Activated CD8-positive, alpha-beta memory T cell treated with anti-CD3 and anti-CD28 coated beads for 4 hours (primary cell): Measurements from ENCODE around the gene HLA-DOA.

Experiments
- DNase-seq, 2 donors: peaks; one replicate each; pipeline ENCODE4 v3.0.0-alpha.2; 2020; ENCODE audit warnings: low read depth in 2 of 2

HLA-DOA gene

GRCh38 chr6:33008944-33009861 lies at the start of gene HLA-DOA:
Gene HLA-DOA, minus strand, starts transcription at chr6:33009591.
- peak; percentile 16 to 22 for DNase-seq

GRCh38 chr6:33057222-33058150 lies 48.1 kb upstream of the HLA-DOA start:
- no peak for DNase-seq

GRCh38 chr6:33053230-33053629 lies 43.8 kb upstream of the HLA-DOA start:
- DNase-seq: no peak

- no peak for DNase-seq
These were observed 43.2 kb upstream of the HLA-DOA start for GRCh38 chr6:33052627-33053026.

GRCh38 chr6:33050014-33050810 lies 40.8 kb upstream of the HLA-DOA start:
- DNase-seq: no peak

GRCh38 chr6:33049323-33050013 lies 40.1 kb upstream of the HLA-DOA start:
- no peak for DNase-seq

GRCh38 chr6:33040157-33040556 lies 30.8 kb upstream of the HLA-DOA start:
- no peak for DNase-seq

GRCh38 chr6:33036535-33036934 lies 27.1 kb upstream of the HLA-DOA start:
- DNase-seq: no peak

- no peak for DNase-seq
These were observed 25.2 kb upstream of the HLA-DOA start for GRCh38 chr6:33034554-33034953.

- DNase-seq: no peak
These were observed 20.9 kb upstream of the HLA-DOA start for GRCh38 chr6:33030245-33030644.

- DNase-seq: no peak
These were observed 20.2 kb upstream of the HLA-DOA start for GRCh38 chr6:33029328-33030184.

- no peak for DNase-seq
These were observed 18.9 kb upstream of the HLA-DOA start for GRCh38 chr6:33028220-33028849.

- no peak for DNase-seq
These were observed 15.1 kb upstream of the HLA-DOA start for GRCh38 chr6:33024521-33024920.

GRCh38 chr6:33023536-33023935 lies 14.1 kb upstream of the HLA-DOA start:
- DNase-seq: no peak

- no peak for DNase-seq
These were observed 12.5 kb upstream of the HLA-DOA start for GRCh38 chr6:33021917-33022316.

- no peak for DNase-seq
These were observed 10.0 kb upstream of the HLA-DOA start for GRCh38 chr6:33019372-33019771.

GRCh38 chr6:33018904-33019303 lies 9.5 kb upstream of the HLA-DOA start:
- DNase-seq: no peak

- DNase-seq: no peak
These were observed 9.0 kb upstream of the HLA-DOA start for GRCh38 chr6:33018418-33018817.

- no peak for DNase-seq
These were observed 8.4 kb upstream of the HLA-DOA start for GRCh38 chr6:33017694-33018353.
